Stimulated activated CD8-positive, alpha-beta memory T cell treated with anti-CD3 and anti-CD28 coated beads, Interleukin-4, amount 100 ng/mL, for 4 hours (primary cell): ENCODE data around the gene TBC1D5.
"Not testable (repeated sequence)": the region's sequence is repeated elsewhere in the genome, so short reads cannot be mapped to it uniquely, and the experiment has no call there.

Experiments
- DNase-seq, 2 donors: peaks; one replicate each; pipeline ENCODE4 v3.0.0-alpha.2; 2020; ENCODE audit warnings: low read depth in 2 of 2, low spot score in 1 of 2

The TBC1D5 gene

GRCh38 chr3:17742102-17742879 lies at the start of gene TBC1D5:
Gene TBC1D5, minus strand, starts transcription at chr3:17742631. Its CDS starts 234,061 bp downstream, at chr3:17508570.
- peak; percentile 69 to 85 for DNase-seq

- no peak for DNase-seq
These were observed 41.0 kb upstream of the TBC1D5 start for GRCh38 chr3:17783426-17783825.

GRCh38 chr3:17782751-17783150 lies 40.3 kb upstream of the TBC1D5 start:
- DNase-seq: no peak

GRCh38 chr3:17780369-17780768 lies 37.9 kb upstream of the TBC1D5 start:
- not testable (repeated sequence) for DNase-seq

- not testable (repeated sequence) for DNase-seq
These were observed 37.1 kb upstream of the TBC1D5 start for GRCh38 chr3:17779304-17780250.

GRCh38 chr3:17777326-17777725 lies 34.9 kb upstream of the TBC1D5 start:
- not testable (repeated sequence) for DNase-seq

GRCh38 chr3:17775073-17775472 lies 32.6 kb upstream of the TBC1D5 start:
- DNase-seq: no peak

GRCh38 chr3:17774180-17774910 lies 31.9 kb upstream of the TBC1D5 start:
- peak in 1 of 2 donors; percentile 6 for DNase-seq

- DNase-seq: no peak
These were observed 30.1 kb upstream of the TBC1D5 start for GRCh38 chr3:17772556-17772955.

- no peak for DNase-seq
These were observed 29.0 kb upstream of the TBC1D5 start for GRCh38 chr3:17771177-17772017.

- no peak for DNase-seq
These were observed 28.3 kb upstream of the TBC1D5 start for GRCh38 chr3:17770682-17771081.

GRCh38 chr3:17765819-17766472 lies 23.5 kb upstream of the TBC1D5 start:
- DNase-seq: no peak

GRCh38 chr3:17761563-17761962 lies 19.1 kb upstream of the TBC1D5 start:
- no peak for DNase-seq

GRCh38 chr3:17759901-17760300 lies 17.5 kb upstream of the TBC1D5 start:
- no peak for DNase-seq

GRCh38 chr3:17755836-17756235 lies 13.4 kb upstream of the TBC1D5 start:
- DNase-seq: no peak

- no peak for DNase-seq
These were observed 11.2 kb upstream of the TBC1D5 start for GRCh38 chr3:17753632-17753992.

- no peak for DNase-seq
These were observed 10.6 kb upstream of the TBC1D5 start for GRCh38 chr3:17752876-17753631.

- DNase-seq: no peak
These were observed 10.0 kb upstream of the TBC1D5 start for GRCh38 chr3:17752436-17752835.

- DNase-seq: no peak
These were observed 7.4 kb upstream of the TBC1D5 start for GRCh38 chr3:17749705-17750293.
